ENCODE results near the gene BDKRB1.

The BDKRB1 gene

DNA sequence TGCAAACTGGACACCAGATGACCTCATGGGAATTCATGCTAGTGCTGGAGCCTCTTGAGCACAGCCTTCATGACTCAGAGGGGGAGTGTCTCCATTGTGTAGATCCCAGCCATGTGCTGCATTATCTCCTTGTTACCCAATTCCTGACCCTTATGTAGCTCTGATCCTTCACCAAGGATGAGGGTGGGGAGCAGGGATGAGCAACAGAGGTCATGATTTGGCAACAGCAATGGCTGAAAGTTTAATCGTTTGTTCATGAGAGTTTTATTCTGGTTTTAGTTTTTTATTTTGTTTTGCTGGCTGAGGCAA is 9.5 kb upstream of the BDKRB1 start:
- no peak for TF ChIP-seq CTCF (IDR thresholded peaks at IDR 0.05; ENCODE audit: borderline replicate concordance, control extremely low read depth, extremely low read depth, insufficient read depth, missing control alignments)
- in situ Hi-C loops (cut with MboI; ENCODE audit: low sequenced_read_pairs, unreplicated experiment), result no loop called here
- no peak for DNase-seq (ENCODE audit: low spot score)

DNA sequence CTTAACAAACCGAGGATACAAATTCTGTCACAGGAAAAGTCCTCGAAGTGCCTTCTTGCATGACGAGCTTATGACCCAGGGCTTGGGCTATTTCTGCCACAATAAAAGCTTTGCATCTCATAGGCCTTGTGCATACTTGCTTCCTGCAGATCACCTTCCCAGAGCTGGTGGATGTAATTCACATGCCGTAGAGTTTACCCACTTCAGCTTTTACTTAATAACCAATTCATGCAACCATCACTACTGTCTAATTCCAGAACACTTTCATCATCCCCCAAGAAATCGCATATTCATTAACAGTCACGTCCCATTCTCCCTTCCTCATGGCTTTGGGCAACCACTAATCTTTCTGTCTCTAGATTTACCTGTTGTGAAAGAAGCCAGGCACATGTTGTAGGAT is 9.0 kb upstream of the BDKRB1 start:
- TF ChIP-seq CTCF (IDR thresholded peaks at IDR 0.05; ENCODE audit: borderline replicate concordance, control extremely low read depth, extremely low read depth, insufficient read depth, missing control alignments), result no peak
- no peak for DNase-seq (ENCODE audit: low spot score)
- in situ Hi-C loops (cut with MboI; ENCODE audit: low sequenced_read_pairs, unreplicated experiment), result no loop called here

GRCh38 chr14:96249029-96249428 is 7.0 kb upstream of the BDKRB1 start:
- TF ChIP-seq CTCF (IDR thresholded peaks at IDR 0.05; ENCODE audit: borderline replicate concordance, control extremely low read depth, extremely low read depth, insufficient read depth, missing control alignments), result no peak
- in situ Hi-C loops (cut with MboI; ENCODE audit: low sequenced_read_pairs, unreplicated experiment), result no loop called here
- DNase-seq (ENCODE audit: low spot score), result no peak

DNA sequence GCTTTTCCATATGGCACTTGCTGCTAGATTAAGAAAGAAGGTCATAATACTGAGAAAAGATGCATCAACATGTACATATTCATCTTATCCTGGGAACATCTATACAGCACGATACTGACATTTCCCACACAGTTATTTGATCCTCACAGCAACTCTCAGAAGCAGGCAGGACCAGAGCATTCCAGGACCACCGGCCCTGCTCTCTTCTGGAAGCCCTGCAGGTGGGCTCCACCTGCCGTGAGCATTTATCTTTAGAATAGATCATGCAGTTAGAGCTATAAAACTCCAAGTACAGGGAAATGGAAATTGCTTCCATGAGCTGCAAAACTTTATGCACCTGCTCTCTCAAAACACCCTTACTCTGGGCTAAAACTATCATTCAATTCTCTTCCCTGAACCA is 5.5 kb upstream of the BDKRB1 start:
- in situ Hi-C loops (cut with MboI; ENCODE audit: low sequenced_read_pairs, unreplicated experiment), result no loop called here

GRCh38 chr14:96251656-96252155 is 4.3 kb upstream of the BDKRB1 start:
- in situ Hi-C loops (cut with MboI; ENCODE audit: low sequenced_read_pairs, unreplicated experiment), result no loop called here
- no peak for DNase-seq (ENCODE audit: low spot score)
- TF ChIP-seq CTCF (IDR thresholded peaks at IDR 0.05; ENCODE audit: borderline replicate concordance, control extremely low read depth, extremely low read depth, insufficient read depth, missing control alignments), result no peak

More for the DNA sequence above, 5.5 kb upstream of the BDKRB1 start:
- DNase-seq (ENCODE audit: low spot score), result no peak
- no peak for TF ChIP-seq CTCF (IDR thresholded peaks at IDR 0.05; ENCODE audit: borderline replicate concordance, control extremely low read depth, extremely low read depth, insufficient read depth, missing control alignments)

- no peak for DNase-seq (ENCODE audit: low spot score)
- no peak for TF ChIP-seq CTCF (IDR thresholded peaks at IDR 0.05; ENCODE audit: borderline replicate concordance, control extremely low read depth, extremely low read depth, insufficient read depth, missing control alignments)
- in situ Hi-C loops (cut with MboI; ENCODE audit: low sequenced_read_pairs, unreplicated experiment), result no loop called here
Observed at GRCh38 chr14:96252323-96252998, 3.5 kb upstream of the BDKRB1 start.
